Liver (tissue), 9 donors: ENCODE measurements around the gene STRA6. TPM values are rescaled to one million over a fixed set of nuclear protein-coding genes. Genes with fewer than 3 reads are reported as not detected.

Experiments used
- DNase-seq: peaks from one replicate; pipeline ENCODE4 v3.0.0-alpha.2; 2017; ENCODE audit warnings: low spot score
- H3K27ac ChIP-seq, 2 donors: one replicate each; pipeline ENCODE4 v1.7.0; 2013; ENCODE audit warnings: inconsistent platforms in 2 of 2, low read length in 2 of 2, control low read depth in 1 of 2, low read depth in 1 of 2, mild to moderate bottlenecking in 1 of 2
- H3K27me3 ChIP-seq, 4 donors: one replicate each; pipeline versions ENCODE4 v1.6.1 to v1.7.0; 2013; ENCODE audit warnings: low read length in 3 of 4, inconsistent platforms in 1 of 4, mild to moderate bottlenecking in 1 of 4, moderate library complexity in 1 of 4; ENCODE audit not compliant: control insufficient read depth in 4 of 4, insufficient read depth in 4 of 4
- H3K36me3 ChIP-seq, 4 donors: one replicate each; pipeline versions ENCODE4 v1.6.1 to v1.7.0; 2013; ENCODE audit warnings: low read length in 3 of 4, mild to moderate bottlenecking in 3 of 4, low read depth in 1 of 4, moderate library complexity in 1 of 4; ENCODE audit not compliant: control insufficient read depth in 4 of 4, insufficient read depth in 3 of 4
- H3K4me1 ChIP-seq, 4 donors: one replicate each; pipeline versions ENCODE4 v1.6.1 to v1.7.0; 2013; ENCODE audit warnings: low read length in 3 of 4, mild to moderate bottlenecking in 3 of 4, moderate library complexity in 1 of 4; ENCODE audit not compliant: control insufficient read depth in 4 of 4, insufficient read depth in 4 of 4
- H3K4me3 ChIP-seq, 3 donors: one replicate each; pipeline versions ENCODE4 v1.6.1 to v1.7.0; 2013; ENCODE audit warnings: low read length in 3 of 3, control low read depth in 1 of 3, low read depth in 1 of 3, mild to moderate bottlenecking in 1 of 3
- H3K9ac ChIP-seq, 2 donors: one replicate each; pipeline ENCODE4 v1.7.0; 2013; ENCODE audit warnings: low read length in 2 of 2, mild to moderate bottlenecking in 2 of 2, moderate library complexity in 2 of 2, control low read depth in 1 of 2, low read depth in 1 of 2
- H3K9me3 ChIP-seq, 4 donors: one replicate each; pipeline versions ENCODE4 v1.6.1 to v1.7.0; 2013; ENCODE audit warnings: low read length in 3 of 4; ENCODE audit not compliant: control insufficient read depth in 4 of 4
- ATF3 ChIP-seq: IDR thresholded peaks from 2 replicates; pipeline ENCODE4 v1.6.1; 2016; ENCODE audit warnings: antibody characterized with exemption
- EGR1 ChIP-seq, 2 donors: IDR thresholded peaks; 2 replicates each; pipeline ENCODE4 v1.6.1; 2016 to 2018; ENCODE audit warnings: antibody characterized with exemption in 2 of 2, low read depth in 2 of 2
- FOXA1 ChIP-seq: IDR thresholded peaks from 2 replicates; pipeline ENCODE4 v1.6.1; 2016; ENCODE audit warnings: antibody characterized with exemption
- FOXA2 ChIP-seq: IDR thresholded peaks from 2 replicates; pipeline ENCODE4 v1.6.1; 2016; ENCODE audit warnings: antibody characterized with exemption
- GABPA ChIP-seq, 2 donors: IDR thresholded peaks in 1 of 2; conservative IDR thresholded peaks in 1 of 2; 2 replicates each; pipeline ENCODE4 v1.6.1; 2016; ENCODE audit warnings: antibody characterized with exemption in 2 of 2, mild to moderate bottlenecking in 1 of 2, moderate library complexity in 1 of 2
- HNF4A ChIP-seq, 2 donors: conservative IDR thresholded peaks; 2 replicates each; pipeline ENCODE4 v1.6.1; 2016; ENCODE audit warnings: antibody characterized with exemption in 2 of 2, mild to moderate bottlenecking in 2 of 2
- HNF4G ChIP-seq: IDR thresholded peaks from 2 replicates; pipeline ENCODE4 v1.6.1; 2016; ENCODE audit warnings: antibody characterized with exemption
- JUND ChIP-seq, 2 donors: IDR thresholded peaks; 2 replicates each; pipeline ENCODE4 v1.6.1; 2016; ENCODE audit warnings: antibody characterized with exemption in 2 of 2
- NR2F2 ChIP-seq: IDR thresholded peaks from 2 replicates; pipeline ENCODE4 v1.6.1; 2016; ENCODE audit warnings: antibody characterized with exemption
- RAD21 ChIP-seq, 2 donors: IDR thresholded peaks; 2 replicates each; pipeline ENCODE4 v1.6.1; 2016; ENCODE audit warnings: antibody characterized with exemption in 2 of 2, mild to moderate bottlenecking in 2 of 2
- REST ChIP-seq: IDR thresholded peaks from 2 replicates; pipeline ENCODE4 v1.6.1; 2016; ENCODE audit warnings: antibody characterized with exemption, mild to moderate bottlenecking
- RXRA ChIP-seq, 2 donors: IDR thresholded peaks; 2 replicates each; pipeline ENCODE4 v1.6.1; 2017 to 2018; ENCODE audit warnings: antibody characterized with exemption in 2 of 2, mild to moderate bottlenecking in 1 of 2
- SP1 ChIP-seq: IDR thresholded peaks from 2 replicates; pipeline ENCODE4 v1.6.1; 2018; ENCODE audit warnings: antibody characterized with exemption, mild to moderate bottlenecking
- TAF1 ChIP-seq: conservative IDR thresholded peaks from 2 replicates; pipeline ENCODE4 v1.6.1; 2016; ENCODE audit warnings: antibody characterized with exemption, mild to moderate bottlenecking
- YY1 ChIP-seq: IDR thresholded peaks from 2 replicates; pipeline ENCODE4 v1.6.1; 2016; ENCODE audit warnings: antibody characterized with exemption, mild to moderate bottlenecking
- ZBTB33 ChIP-seq: IDR thresholded peaks from 2 replicates; pipeline ENCODE4 v1.6.1; 2016; ENCODE audit warnings: antibody characterized with exemption
- WGBS: extraction: QIAGEN DNeasy Blood & Tissue Kit; methylation state at CpG from one replicate; pipeline ENCODE4 v1.1.7; 2013; 5-methylcytosine and 5-hydroxymethylcytosine counted together
- polyA plus RNA-seq, 2 donors: library from polyadenylated mRNA; stranded (reverse) in 1 of 2; unstranded in 1 of 2; fragments of 200-250 nt in 1 of 2; fragments of >200 nt in 1 of 2; fragmentation: Nextera tagmentation in 1 of 2; extraction: Ambion mirVana in 1 of 2; gene quantifications; one replicate each; pipeline versions ENCODE4 v1.2.1 to v1.2.3, GENCODE V29; 2013 to 2015
- total RNA-seq, 2 donors: library from RNA; depleted of rRNA; stranded (reverse); fragments of >200 nt; gene quantifications; one replicate each; pipeline ENCODE4 v1.2.3, GENCODE V29; 2014
- donor health status: healthy.
- donor health status: healthy.
- donor health status: healthy.
- donor health status: healthy.
- donor health status: healthy.

The STRA6 gene
- total and polyA plus RNA-seq, 4 donors: 3.1 TPM; not detected in 3

DNA sequence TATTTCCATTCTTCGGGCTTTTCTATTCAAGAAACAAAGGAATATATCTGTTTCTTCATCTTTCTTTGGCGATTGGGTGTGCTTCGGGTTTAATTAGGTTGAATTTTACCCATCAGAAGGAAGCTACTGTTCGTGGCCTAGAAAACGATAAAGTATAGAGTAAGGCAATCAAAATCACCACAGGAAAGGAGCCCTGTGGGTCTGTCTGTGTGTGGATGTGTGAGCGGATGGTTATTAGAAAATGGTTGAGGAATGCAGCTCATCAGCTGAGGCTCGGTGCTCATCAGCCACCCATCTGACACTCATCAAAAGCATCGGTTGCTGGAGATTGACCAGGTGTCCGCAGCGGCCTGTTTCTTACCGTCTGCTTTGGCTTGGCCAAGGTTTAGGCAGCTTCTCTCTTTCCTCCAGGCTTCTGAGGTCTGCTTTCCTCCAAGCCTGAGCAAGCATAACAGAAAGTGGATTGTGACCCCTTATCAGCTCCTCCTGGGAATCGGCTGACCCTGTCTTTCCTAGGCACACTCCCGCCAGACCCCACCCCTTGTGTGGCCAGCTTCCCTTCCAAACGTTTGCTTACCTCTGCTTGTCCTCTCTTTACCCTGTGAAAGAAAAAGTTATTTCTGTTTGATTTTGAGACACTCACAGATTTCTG, 46.7 kb downstream of the STRA6 start:
- TF ChIP-seq SP1 (no peak), TAF1 (no peak), FOXA1 (no peak), ZBTB33 (no peak), HNF4A (conservative IDR thresholded peaks at IDR 0.05) (no peak), REST (no peak), RXRA (IDR thresholded peaks at IDR 0.05) (no peak), HNF4G (no peak)
- H3K27ac ChIP-seq: no peak overlapping the region
- WGBS: 62% methylated on average over 14 of the region's 14 CpGs

DNA sequence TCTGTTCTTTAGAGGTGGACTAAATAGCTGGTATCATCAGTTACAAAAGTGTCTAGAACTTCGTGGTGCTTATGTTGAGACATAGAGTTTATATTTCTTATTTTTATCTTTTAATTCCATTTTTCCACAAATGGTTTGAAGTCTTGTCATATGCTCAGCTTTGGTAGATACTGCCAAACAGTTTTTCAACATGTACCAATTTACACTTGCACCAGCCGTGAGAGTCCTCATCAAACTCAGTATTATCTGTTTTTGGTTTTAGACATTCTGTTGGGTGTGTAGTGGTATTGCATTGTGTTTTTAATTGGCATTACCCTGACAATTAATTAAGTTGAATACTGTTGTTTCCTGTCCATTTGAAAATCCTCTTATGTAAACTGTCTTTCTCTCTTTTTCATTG, 55.5 kb downstream of the STRA6 start:
- H3K36me3 ChIP-seq: no peaks in the 10 kb centered on the region
- 60% methylated on average over 2 of the region's 2 CpGs for WGBS
- H3K9ac ChIP-seq: no peak overlapping the region
- no peak for TF ChIP-seq EGR1 (IDR thresholded peaks at IDR 0.05; ENCODE audit: low read depth in 2 of 2)
- no peak for TF ChIP-seq RAD21 (IDR thresholded peaks at IDR 0.05)
- no peak for TF ChIP-seq FOXA1
- no peak for TF ChIP-seq RXRA (IDR thresholded peaks at IDR 0.05)
- no peak for TF ChIP-seq FOXA2
- TF ChIP-seq TAF1: no peak
- TF ChIP-seq YY1: no peak
- TF ChIP-seq ZBTB33: no peak
- TF ChIP-seq GABPA (IDR thresholded peaks at IDR 0.05 in 1 of 2, conservative IDR thresholded peaks at IDR 0.05 in 1 of 2): no peak
- no peak for TF ChIP-seq NR2F2
- TF ChIP-seq ATF3: no peak
- no peak for TF ChIP-seq SP1
- TF ChIP-seq JUND (IDR thresholded peaks at IDR 0.05): no peak
- peaks cover 0 to 2% (median 0%) of the 10 kb centered on the region in 4 donors for H3K27me3 ChIP-seq
- H3K4me1 ChIP-seq: no peaks in the 10 kb centered on the region
- no peak for DNase-seq
- H3K4me3 ChIP-seq: no peak overlapping the region
- H3K27ac ChIP-seq: no peak overlapping the region
- H3K9me3 ChIP-seq: no peaks in the 10 kb centered on the region

More for the DNA sequence above, 46.7 kb downstream of the STRA6 start:
- Histone ChIP-seq H3K9me3 (no peaks in the 10 kb centered on the region), H3K4me1 (no peaks in the 10 kb centered on the region), H3K9ac (no peak overlapping the region), H3K4me3 (no peak overlapping the region), H3K27me3 (peaks cover 0 to 3% (median 0%) of the 10 kb centered on the region in 4 donors), H3K36me3 (no peaks in the 10 kb centered on the region)
- no peak for DNase-seq
